DMS53 (cell line): ENCODE measurements around the gene ASH1L.
"Not testable (repeated sequence)": the region's sequence is repeated elsewhere in the genome, so short reads cannot be mapped to it uniquely, and the experiment has no call there.

Source experiments
- DNase-seq: peaks from one replicate; lab custom pipeline; 2025; lab: John Stamatoyannopoulos, UW

Gene ASH1L

GRCh38 chr1:155307247-155307740 is 255.3 kb downstream of the ASH1L start:
- DNase-seq, result peak; percentile 46

DNA sequence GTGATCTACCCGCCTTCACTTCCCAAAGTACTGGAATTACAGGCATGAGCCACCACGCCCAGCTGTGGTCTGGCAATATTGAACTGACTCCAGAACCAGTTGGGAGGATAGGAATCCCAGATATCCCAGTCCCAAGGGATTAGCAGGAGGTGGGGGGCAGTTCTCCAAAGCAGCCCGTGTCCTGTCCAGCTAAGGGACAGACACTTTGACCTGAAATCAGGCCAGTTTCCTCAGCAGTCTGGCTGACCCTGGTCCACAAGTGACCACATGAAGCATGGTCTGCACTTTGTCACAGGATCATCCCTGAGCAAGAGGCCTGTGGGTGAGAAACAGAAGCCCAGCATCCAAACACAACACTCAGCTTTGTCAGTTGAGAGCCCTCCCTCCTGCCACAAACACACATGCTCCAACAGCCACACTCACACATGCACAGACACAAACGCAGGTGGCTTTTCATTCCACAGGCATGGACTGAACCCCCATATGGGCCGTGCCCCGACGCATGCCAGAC is 256.7 kb downstream of the ASH1L start:
- no peak for DNase-seq

GRCh38 chr1:155304558-155305063 is 258.0 kb downstream of the ASH1L start:
- DNase-seq, result peak; percentile 66

DNA sequence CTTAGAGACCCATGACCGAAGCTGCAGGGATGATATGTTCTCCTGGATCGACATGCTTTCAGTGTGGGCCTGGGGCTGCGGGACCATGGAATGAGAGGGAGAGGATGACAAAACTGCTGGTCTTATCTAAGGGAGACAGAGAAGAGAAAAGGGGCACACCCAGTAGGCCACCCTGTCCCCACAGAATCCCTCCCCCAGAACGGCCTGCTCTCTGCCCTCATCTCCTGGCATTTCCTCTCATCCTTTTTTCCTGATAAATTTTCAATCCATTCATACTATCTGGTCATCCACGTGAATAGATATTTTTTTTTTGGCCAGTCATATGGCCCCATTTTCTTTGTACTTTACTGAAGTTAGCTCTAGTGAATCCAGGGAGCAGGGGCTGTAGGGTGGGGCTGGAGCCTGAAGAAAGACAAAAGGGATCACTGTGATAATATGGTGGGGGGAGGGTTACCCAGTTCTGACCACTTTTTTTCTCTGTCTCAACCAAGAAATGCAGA is 261.2 kb downstream of the ASH1L start, which contains the start of gene PKLR:
PKLR (minus strand) TSS at position 97 of the 500 bp plus-strand sequence; CDS start at position 54, 43 bp downstream.
- DNase-seq, result no peak

- no peak for DNase-seq
Measured at GRCh38 chr1:155300553-155301329, 261.9 kb downstream of the ASH1L start.

GRCh38 chr1:155300024-155300423 is 262.6 kb downstream of the ASH1L start:
- DNase-seq, result no peak

DNA sequence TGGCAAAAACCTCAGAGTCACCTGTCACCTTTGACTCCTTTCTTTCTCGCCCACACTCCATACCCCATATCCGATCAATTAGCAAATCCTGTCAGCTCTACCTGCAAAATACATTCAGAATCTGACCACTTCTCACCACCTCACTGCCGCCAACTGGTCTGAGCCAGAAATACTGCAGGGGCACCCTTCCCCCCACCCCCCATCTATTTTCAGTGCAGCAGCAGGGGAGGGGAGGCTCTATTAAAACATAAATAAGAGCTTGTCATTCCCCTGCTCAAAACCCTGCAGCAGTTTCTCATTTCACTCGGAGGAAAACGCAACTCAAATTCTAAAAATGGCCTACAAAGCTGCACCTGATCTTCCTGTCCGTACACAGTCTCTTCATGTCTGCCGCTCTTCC is 265.2 kb downstream of the ASH1L start:
- no peak for DNase-seq

- DNase-seq, result no peak
Measured at GRCh38 chr1:155296661-155297060, 265.9 kb downstream of the ASH1L start.

DNA sequence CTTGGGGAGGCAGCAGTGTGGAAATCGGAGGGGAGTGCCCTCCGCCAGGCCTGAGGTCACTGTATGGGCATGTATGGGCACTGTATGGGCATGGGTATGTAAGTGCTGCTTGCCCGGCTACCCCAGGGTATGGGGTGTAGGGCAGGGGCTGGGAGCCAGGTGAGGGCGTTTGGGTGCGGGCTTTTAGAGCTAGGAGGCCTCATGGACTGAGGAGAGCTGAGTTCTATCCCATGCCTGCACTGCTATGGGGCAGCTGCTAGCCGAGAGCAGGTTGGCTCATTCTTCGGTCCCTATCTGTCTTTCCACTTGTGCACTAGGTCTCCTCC is 266.7 kb downstream of the ASH1L start:
- no peak for DNase-seq

DNA sequence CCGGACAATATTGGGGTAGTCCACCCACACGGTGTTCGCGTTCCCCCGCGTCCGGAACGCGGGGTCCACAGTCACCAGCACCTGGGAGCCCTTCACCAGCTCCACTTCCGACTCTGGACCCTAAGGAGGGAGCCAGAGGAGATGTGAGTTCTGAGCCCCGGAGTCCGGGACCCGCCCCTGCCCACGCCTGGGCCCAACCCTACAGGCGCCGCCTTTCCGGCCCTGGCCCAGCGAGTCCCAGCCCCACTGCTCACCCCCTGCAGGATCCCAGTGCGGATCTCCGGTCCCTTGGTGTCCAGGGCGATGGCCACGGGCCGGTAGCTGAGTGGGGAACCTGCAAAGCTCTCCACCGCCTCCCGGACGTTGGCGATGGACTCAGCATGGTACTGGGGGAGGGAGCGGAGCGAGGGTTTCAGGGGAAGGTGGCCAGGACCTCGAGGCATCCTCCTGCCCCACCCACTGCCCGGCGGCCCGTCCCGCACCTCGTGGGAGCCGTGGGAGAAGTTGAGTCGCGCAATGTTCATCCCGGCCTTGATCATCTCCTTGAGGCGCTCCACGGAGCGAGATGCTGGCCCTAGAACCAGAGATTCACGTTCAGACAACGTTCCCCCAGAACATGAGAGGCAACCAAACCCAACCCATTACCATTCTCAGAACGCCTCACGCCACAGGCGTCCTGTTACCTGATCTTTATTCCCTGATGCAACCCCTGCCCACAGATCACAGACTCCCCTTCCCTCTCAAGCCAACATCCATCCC is 267.2 kb downstream of the ASH1L start:
- DNase-seq, result no peak

GRCh38 chr1:155294520-155295182 is 268.0 kb downstream of the ASH1L start:
- no peak for DNase-seq

DNA sequence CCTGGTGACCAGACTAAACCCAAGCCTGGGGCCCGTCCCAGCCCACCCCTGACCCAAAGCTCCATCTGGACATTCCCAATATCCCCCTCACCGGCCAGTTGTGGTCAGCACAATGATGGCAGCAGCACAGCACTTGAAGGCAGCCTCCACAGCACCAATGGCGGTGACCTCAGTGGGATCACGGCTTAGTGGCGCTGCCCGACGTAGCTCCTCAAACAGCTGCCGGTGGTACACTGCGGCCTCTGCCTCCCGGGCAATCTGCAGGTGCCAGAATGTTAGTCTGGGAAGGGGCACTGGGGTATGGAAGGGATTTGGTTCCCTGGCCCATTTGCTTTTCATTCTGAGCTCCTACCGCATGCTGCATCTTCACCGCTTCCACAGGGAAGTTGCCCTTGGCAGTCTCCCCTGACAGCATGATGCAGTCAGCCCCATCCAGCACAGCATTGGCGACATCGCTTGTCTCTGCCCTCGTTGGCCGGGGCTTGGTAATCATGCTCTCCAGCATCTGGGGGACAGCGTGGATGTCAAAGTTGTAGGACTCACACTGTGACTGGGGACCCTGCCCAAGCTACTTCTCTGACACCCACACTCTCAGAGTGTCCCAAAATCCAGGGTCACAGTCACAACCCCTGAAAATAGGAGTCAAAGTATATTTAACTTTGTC is 269.4 kb downstream of the ASH1L start:
- no peak for DNase-seq

DNA sequence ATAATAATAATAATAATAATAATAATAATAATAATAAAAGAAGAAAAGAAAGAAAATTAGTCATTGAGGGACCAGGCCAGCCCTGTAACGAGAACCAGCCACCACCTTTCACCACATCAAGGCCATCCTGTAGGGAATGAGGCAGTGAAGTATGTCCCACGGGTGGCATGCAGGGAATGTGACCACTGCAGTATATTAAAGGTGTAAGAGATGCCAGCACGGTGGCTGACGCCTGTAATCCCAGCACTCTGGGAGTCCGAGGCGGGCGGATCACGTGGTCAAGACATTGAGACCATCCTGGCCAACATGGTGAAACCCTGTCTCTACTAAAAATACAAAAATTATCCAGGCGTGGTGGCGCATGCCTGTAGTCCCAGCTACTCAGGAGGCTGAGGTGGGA is 271.6 kb downstream of the ASH1L start:
- DNase-seq, result not testable (repeated sequence)

DNA sequence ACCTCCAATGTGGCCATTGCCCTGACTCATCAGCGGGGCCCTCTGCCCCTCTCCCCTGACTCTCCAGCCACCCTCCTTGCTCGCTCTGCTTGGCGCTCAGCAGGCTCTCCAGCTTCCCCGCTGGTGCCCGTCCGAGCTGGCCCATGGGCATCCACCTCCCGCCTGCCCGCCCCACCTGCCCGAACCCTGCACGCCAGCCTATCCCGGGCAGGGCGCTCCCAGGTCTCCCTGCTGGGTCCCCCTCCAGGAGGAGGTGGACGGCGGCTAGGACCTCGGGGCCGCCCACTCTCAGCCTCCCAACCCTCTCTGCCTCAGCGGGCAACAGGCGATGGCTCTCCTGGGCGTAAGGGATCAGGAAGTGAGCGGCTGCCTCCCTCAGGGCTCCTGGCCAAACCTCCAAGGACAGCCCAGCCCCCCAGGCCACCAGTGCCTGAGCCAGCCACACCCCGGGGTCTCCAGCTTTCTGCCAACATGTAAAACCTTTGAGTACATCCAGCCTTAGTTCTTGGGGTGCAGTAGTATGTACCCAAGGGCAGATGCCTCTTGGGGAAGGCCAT is 274.5 kb downstream of the ASH1L start:
- DNase-seq, result no peak

GRCh38 chr1:155286544-155286943 is 276.1 kb downstream of the ASH1L start:
- no peak for DNase-seq

- no peak for DNase-seq
Measured at GRCh38 chr1:155285631-155286044, 277.0 kb downstream of the ASH1L start.
